KMS-11 (cell line): ENCODE data around the gene TMEM184A.

Source experiments
- H2AFZ ChIP-seq: fragments of 200-600 bp; sonication (generic); 2 replicates; pipeline ENCODE4 v1.6.1; 2016; ENCODE audit warnings: antibody characterized with exemption, mixed run types, low read depth
- H3K27ac ChIP-seq: fragments of 200-600 bp; sonication (generic); 2 replicates; pipeline ENCODE4 v1.6.1; 2016; ENCODE audit warnings: mild to moderate bottlenecking, mixed run types
- H3K27me3 ChIP-seq: fragments of 200-600 bp; sonication (generic); 2 replicates; pipeline ENCODE4 v1.6.1; 2017; ENCODE audit warnings: mild to moderate bottlenecking, low read depth, mixed run types, moderate library complexity; ENCODE audit not compliant: insufficient read depth
- H3K36me3 ChIP-seq: fragments of 200-600 bp; sonication (generic); 2 replicates; pipeline ENCODE4 v1.6.1; 2017; ENCODE audit warnings: mild to moderate bottlenecking, mixed run types; ENCODE audit not compliant: insufficient read depth
- H3K4me1 ChIP-seq: fragments of 200-600 bp; sonication (generic); 2 replicates; pipeline ENCODE4 v1.6.1; 2016; ENCODE audit warnings: mild to moderate bottlenecking, low read depth, mixed run types; ENCODE audit not compliant: poor library complexity, severe bottlenecking
- H3K4me2 ChIP-seq: fragments of 200-600 bp; sonication (generic); 2 replicates; pipeline ENCODE4 v1.7.0; 2016; ENCODE audit warnings: mild to moderate bottlenecking, mixed run types
- H3K4me3 ChIP-seq: fragments of 200-600 bp; sonication (generic); IDR thresholded peaks from 2 replicates; pipeline ENCODE4 v1.6.1; 2017; ENCODE audit warnings: low read depth, low read length, mixed read lengths; ENCODE audit not compliant: insufficient read depth
- H3K79me2 ChIP-seq: fragments of 200-600 bp; sonication (generic); 2 replicates; pipeline ENCODE4 v1.6.1; 2016; ENCODE audit warnings: low read depth, mixed run types; ENCODE audit not compliant: insufficient read depth
- H3K9ac ChIP-seq: fragments of 200-600 bp; sonication (generic); 2 replicates; pipeline ENCODE4 v1.6.1; 2016; ENCODE audit warnings: mild to moderate bottlenecking, mixed run types
- H4K20me1 ChIP-seq: fragments of 200-600 bp; sonication (generic); 2 replicates; pipeline ENCODE4 v1.6.1; 2016; ENCODE audit warnings: mild to moderate bottlenecking, mixed run types; ENCODE audit not compliant: insufficient read depth
- TF ChIP-seq, protein P1 (sequence below): fragments of 200-600 bp; sonication (generic); conservative IDR thresholded peaks from 2 replicates; pipeline ENCODE4 v1.6.1; 2017; ENCODE audit warnings: low read depth, mild to moderate bottlenecking, antibody characterized with exemption, low read length, moderate library complexity, mixed read lengths

Gene TMEM184A

DNA sequence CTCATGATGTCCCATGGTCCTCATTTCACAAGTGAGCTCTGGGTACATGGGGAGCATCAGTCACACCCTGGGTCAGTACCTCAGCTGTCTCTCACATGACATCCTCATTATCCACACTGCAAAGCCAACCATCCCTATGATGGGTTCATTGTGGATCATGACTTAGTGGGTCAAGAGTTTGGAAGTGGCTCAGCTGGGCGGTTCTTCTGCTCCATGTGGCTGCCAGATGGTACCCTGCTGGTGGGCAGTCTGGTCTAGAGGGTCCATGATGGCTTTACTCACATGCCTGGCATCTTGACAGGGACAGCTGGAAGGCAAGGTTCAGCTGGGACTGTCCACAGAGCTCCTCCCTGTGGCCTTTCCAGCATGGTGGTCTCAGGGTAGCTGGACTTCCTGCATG, 33.0 kb upstream of the TMEM184A start:
- Histone ChIP-seq H4K20me1 (no peaks in the 10 kb centered on the region), H3K79me2 (no peaks in the 10 kb centered on the region), H3K4me2 (no peak overlapping the region), H3K36me3 (no peaks in the 10 kb centered on the region), H3K9ac (no peak overlapping the region), H3K27ac (no peak overlapping the region), H2AFZ (no peak overlapping the region), H3K4me1 (no peaks in the 10 kb centered on the region), H3K27me3 (peaks cover 91% of the 10 kb centered on the region), H3K4me3 (no peak overlapping the region)
- TF ChIP-seq, protein P1, sequence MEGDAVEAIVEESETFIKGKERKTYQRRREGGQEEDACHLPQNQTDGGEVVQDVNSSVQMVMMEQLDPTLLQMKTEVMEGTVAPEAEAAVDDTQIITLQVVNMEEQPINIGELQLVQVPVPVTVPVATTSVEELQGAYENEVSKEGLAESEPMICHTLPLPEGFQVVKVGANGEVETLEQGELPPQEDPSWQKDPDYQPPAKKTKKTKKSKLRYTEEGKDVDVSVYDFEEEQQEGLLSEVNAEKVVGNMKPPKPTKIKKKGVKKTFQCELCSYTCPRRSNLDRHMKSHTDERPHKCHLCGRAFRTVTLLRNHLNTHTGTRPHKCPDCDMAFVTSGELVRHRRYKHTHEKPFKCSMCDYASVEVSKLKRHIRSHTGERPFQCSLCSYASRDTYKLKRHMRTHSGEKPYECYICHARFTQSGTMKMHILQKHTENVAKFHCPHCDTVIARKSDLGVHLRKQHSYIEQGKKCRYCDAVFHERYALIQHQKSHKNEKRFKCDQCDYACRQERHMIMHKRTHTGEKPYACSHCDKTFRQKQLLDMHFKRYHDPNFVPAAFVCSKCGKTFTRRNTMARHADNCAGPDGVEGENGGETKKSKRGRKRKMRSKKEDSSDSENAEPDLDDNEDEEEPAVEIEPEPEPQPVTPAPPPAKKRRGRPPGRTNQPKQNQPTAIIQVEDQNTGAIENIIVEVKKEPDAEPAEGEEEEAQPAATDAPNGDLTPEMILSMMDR: no peak

DNA sequence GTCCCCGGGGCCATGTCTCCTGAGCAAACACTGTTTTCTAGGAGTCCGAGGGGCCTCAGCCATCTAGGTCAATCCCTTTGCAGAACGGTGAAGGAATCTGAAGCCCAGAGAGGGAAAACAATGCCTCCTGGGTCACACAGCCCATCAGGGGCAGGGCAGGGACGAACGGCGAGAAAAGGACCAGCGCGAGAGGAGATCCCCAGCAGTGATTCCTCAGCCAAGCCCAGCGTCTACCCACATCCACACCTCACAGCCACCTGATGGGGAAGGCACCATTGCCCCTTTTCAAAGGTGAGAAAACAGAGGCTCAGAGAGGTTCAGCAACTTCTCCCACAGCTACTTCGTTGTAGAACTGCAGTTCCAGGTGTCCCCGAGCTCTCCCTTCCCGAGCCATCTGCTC, 31.7 kb upstream of the TMEM184A start:
- TF ChIP-seq, protein P1: no peak
- no peaks in the 10 kb centered on the region for H4K20me1 ChIP-seq
- H3K9ac ChIP-seq: no peak overlapping the region
- H3K36me3 ChIP-seq: no peaks in the 10 kb centered on the region
- peaks cover 93% of the 10 kb centered on the region for H3K27me3 ChIP-seq
- H3K4me1 ChIP-seq: no peaks in the 10 kb centered on the region
- H3K4me3 ChIP-seq: no peak overlapping the region
- H3K27ac ChIP-seq: no peak overlapping the region
- no peak overlapping the region for H2AFZ ChIP-seq
- no peaks in the 10 kb centered on the region for H3K79me2 ChIP-seq
- no peak overlapping the region for H3K4me2 ChIP-seq

DNA sequence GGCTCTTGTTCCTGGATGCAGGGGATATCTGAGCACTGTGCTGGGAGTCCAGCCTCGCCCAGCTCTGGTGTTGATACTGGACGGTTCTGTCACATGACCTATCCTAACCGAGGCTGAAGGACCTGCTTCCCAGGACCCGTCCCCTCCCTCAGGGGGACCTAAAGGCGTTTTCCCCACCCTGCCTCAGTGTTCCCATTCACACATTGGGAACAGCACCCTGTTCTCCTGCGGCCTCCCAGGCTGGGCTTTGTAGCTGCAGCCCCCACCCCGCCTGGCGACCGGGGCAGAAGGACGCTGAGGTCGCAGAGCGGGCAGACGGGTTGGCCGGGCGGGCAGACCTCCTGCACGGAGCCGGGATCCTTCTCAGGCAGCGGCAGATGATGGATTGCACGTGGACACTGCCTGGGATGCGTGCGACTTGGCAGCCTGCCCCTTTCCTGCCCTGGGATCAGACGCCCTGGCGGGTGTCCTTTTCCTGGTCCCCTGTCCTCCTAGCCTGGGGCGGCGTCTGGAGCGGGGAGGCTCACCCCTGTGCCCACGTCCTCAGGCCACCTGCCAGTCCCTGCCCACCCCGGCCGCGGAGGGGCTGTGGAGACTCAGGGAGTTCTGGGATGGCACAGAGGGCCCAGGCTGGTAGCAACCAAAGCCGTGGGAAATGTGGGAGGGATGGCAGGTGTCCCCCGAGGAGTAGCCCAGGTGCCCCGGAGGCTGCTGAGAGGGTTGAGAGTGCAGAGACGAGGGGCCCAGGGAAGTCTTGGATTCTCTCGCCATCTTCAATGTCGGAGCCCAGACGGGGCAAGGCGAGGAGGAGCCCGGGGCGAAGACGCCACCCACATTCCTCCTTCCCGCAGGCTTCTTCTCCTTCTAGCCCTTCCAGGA, 31.1 kb upstream of the TMEM184A start:
- no peak overlapping the region for H2AFZ ChIP-seq
- no peak overlapping the region for H3K27ac ChIP-seq
- no peaks in the 10 kb centered on the region for H3K79me2 ChIP-seq
- TF ChIP-seq, protein P1: no peak
- no peak overlapping the region for H3K4me3 ChIP-seq
- H3K36me3 ChIP-seq: no peaks in the 10 kb centered on the region
- no peak overlapping the region for H3K9ac ChIP-seq
- H3K4me2 ChIP-seq: no peak overlapping the region
- peaks cover 86% of the 10 kb centered on the region for H3K27me3 ChIP-seq
- no peaks in the 10 kb centered on the region for H3K4me1 ChIP-seq
- no peaks in the 10 kb centered on the region for H4K20me1 ChIP-seq

DNA sequence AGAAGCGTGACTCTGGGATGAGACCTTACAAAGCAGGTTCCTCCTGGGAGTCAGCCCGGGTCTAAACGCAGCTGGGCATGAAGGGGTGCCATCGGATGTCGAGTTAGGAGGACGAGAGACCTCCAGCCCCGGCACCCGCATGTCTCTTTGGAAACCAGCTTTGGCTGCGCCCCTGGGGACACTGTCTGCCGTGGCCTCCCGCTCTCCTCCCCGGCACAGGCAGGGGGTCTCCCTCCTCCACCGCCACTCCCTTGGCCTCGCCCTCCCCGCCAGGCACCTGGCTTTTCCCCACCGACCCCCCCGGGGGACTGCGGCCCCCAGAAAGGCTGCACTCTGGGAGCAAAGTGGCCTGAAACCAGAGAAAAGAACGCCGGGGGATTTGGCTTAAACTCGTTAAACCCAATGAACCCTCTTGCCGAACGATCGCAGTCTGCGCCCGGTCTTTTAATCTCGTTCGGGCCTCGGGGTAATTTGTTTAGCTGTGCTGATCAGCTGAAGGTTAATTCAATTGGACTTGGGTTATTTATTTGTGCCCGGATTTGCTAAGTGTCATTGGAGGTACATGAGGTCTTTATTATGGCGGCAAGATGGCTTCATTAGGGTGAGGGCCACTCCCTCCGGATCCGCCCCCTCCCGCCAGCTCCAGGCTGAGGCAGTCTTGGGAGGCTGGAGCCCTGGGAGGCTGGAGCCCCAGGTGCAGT, 30.3 kb upstream of the TMEM184A start:
- H3K9ac ChIP-seq: no peak overlapping the region
- H3K27me3 ChIP-seq: peaks cover 78% of the 10 kb centered on the region
- H3K79me2 ChIP-seq: no peaks in the 10 kb centered on the region
- H3K4me1 ChIP-seq: no peaks in the 10 kb centered on the region
- no peak overlapping the region for H3K27ac ChIP-seq
- no peak overlapping the region for H3K4me3 ChIP-seq
- TF ChIP-seq, protein P1: no peak
- no peaks in the 10 kb centered on the region for H4K20me1 ChIP-seq
- H3K36me3 ChIP-seq: no peaks in the 10 kb centered on the region
- no peak overlapping the region for H3K4me2 ChIP-seq
- no peak overlapping the region for H2AFZ ChIP-seq
